ENCODE measurements around the gene PARP12.

- TF ChIP-seq, protein P1, sequence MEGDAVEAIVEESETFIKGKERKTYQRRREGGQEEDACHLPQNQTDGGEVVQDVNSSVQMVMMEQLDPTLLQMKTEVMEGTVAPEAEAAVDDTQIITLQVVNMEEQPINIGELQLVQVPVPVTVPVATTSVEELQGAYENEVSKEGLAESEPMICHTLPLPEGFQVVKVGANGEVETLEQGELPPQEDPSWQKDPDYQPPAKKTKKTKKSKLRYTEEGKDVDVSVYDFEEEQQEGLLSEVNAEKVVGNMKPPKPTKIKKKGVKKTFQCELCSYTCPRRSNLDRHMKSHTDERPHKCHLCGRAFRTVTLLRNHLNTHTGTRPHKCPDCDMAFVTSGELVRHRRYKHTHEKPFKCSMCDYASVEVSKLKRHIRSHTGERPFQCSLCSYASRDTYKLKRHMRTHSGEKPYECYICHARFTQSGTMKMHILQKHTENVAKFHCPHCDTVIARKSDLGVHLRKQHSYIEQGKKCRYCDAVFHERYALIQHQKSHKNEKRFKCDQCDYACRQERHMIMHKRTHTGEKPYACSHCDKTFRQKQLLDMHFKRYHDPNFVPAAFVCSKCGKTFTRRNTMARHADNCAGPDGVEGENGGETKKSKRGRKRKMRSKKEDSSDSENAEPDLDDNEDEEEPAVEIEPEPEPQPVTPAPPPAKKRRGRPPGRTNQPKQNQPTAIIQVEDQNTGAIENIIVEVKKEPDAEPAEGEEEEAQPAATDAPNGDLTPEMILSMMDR (IDR thresholded peaks at IDR 0.05): no peak
- no peak for TF ChIP-seq POLR2A (IDR thresholded peaks at IDR 0.05)
Observed at GRCh38 chr7:140035400-140036223, 27.1 kb downstream of the PARP12 start.

Data from thyroid gland (tissue), 4 donors.